ENCODE measurements around the gene PBX2.

Gene PBX2

DNA sequence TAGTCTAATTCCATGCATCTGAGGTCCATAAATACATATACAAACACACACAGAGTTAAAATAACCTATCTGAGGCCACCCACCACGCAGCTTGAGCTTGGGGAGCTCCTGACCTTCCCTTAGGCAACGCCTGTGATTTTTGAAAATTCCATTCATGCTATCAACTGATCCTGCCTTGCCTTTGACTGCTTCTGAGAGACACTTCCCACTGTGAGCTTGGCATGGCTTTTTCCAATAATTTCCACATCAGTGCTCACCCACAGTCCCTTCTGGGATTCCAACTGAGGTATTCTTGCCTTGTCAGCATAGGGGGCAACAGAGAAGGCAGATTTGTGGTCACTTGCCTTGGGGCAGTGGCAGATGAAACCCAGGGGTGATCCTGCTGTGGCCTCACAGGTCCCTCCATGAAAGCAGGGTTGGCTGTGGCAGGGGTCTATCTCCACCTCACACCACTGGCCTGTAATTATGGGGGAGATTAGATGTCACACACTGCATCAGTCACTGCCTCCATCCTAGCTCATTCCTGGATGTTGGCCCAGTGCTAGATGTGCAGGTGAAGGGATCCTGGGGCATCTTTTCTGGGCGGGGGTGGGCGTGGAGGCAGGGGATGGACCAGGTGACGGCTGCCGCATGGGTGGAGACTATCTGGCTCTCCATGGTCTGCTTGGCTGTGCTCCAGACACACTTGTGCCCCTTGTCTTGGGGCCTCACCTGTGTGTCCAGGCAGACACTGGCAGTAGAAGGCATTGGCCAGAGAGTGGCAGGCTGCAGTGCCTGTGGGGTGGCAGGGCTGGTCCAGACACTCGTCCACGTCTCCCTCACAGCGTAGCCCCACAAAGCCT, 13.6 kb upstream of the PBX2 start:
- Histone ChIP-seq H3K27ac (no peak overlapping the region), H3K4me2 (no peak overlapping the region), H3K9me3 (no peaks in the 10 kb centered on the region), H3K36me3 (no peaks in the 10 kb centered on the region), H4K20me1 (no peaks in the 10 kb centered on the region), H3K27me3 (no peaks in the 10 kb centered on the region), H3K4me3 (no peak overlapping the region), H3K9ac (no peak overlapping the region), H3K4me1 (no peaks in the 10 kb centered on the region)
- TF ChIP-seq Cebpa-rat (IDR thresholded peaks at IDR 0.05), result no peak

DNA sequence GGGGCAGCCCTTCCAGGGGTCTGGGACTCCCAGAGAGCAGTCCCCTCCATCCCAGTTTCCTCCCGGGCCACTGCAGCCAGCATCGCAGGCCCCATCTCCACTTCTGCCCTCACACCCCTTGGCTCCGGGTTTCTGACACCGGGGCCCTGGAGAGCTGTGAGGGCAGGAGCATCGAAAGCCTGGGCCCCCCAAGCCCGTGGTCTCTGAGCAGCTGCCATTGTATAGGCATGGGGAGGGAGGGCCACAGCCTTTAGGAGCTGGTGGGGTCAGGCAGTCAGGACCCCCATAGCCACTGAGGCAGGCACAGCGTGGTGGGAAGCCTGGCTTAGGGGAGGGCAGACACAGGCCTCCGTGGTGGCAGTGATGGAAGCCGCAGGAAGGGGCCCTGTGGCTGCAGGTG, 12.2 kb upstream of the PBX2 start:
- Histone ChIP-seq H3K27me3 (no peaks in the 10 kb centered on the region), H3K36me3 (no peaks in the 10 kb centered on the region), H3K9ac (no peak overlapping the region), H4K20me1 (no peaks in the 10 kb centered on the region), H3K4me3 (no peak overlapping the region), H3K27ac (no peak overlapping the region), H3K4me1 (peaks cover 4% of the 10 kb centered on the region), H3K4me2 (no peak overlapping the region), H3K9me3 (no peaks in the 10 kb centered on the region)
- TF ChIP-seq Cebpa-rat (IDR thresholded peaks at IDR 0.05), result no peak

DNA sequence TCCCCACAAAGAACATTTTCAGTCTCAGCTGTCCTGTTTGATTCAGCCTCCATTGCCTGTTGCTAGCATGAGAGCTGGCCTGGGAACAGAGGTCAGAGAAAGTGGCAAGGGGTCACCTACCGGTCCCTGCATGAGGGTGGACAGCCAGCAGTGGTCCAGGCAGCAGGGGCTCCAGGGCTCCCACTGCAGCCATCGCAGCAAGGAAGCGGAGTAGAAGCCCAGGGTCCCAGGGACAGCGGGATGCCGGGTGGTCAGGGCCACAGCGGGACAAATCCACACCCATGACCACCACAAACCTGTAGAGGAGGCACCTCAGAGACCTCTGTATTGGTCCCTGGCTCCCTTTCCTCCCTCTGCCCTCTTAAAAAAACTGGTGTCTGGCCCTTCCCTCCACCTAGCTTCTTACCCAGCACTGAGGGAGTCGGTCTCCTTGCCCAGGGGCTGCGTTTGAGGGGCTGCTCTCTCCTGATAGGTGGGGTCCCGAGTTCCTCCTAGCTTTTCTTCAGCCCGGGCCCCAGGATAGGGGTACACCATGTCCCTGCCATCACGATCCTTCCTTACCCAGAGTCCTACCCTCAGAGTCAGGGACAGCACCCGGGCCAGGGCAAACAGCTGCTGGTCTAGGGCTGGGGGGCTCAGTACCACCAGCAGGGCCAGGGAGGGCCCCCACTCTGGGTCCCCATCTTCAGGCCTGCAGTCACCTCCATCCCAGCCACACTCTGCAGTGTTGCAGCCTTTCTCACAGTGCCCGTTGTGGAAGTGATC, 10.9 kb upstream of the PBX2 start:
- H3K36me3 ChIP-seq, result no peaks in the 10 kb centered on the region

DNA sequence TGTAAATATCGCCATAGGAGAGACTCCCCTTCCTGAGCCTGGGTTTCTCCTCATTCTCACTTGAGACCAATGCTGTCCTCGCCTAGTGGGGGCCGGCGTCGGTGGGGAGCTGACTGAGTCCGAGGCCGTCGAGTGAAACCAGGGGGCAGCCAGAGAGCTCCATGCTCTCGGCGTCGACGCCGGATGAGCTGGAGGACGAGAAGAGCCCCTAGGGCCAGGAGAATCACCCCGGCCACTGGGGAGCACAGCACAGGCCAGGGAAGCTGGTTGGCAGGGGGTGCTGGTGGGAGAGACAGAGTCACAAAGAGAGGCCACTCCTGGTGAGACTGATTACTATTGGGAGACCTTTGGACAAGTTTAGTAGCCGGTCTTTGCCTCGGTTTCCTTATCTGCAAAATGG, 8.9 kb upstream of the PBX2 start:
- Histone ChIP-seq H3K4me1 (peaks cover 29% of the 10 kb centered on the region), H3K4me3 (no peak overlapping the region)

More for the DNA sequence above, 10.9 kb upstream of the PBX2 start:
- no peak for TF ChIP-seq Cebpa-rat (IDR thresholded peaks at IDR 0.05)
- no peak overlapping the region for H3K4me2 ChIP-seq
- no peak overlapping the region for H3K4me3 ChIP-seq
- peaks cover 14% of the 10 kb centered on the region for H3K4me1 ChIP-seq
- H4K20me1 ChIP-seq, result no peaks in the 10 kb centered on the region
- no peak overlapping the region for H3K27ac ChIP-seq
- H3K9me3 ChIP-seq, result no peaks in the 10 kb centered on the region
- H3K27me3 ChIP-seq, result no peaks in the 10 kb centered on the region
- 0 out of 2 replicates have a peak overlapping the region, but pooled peaks have one; percentile 19 for H3K9ac ChIP-seq

DNA sequence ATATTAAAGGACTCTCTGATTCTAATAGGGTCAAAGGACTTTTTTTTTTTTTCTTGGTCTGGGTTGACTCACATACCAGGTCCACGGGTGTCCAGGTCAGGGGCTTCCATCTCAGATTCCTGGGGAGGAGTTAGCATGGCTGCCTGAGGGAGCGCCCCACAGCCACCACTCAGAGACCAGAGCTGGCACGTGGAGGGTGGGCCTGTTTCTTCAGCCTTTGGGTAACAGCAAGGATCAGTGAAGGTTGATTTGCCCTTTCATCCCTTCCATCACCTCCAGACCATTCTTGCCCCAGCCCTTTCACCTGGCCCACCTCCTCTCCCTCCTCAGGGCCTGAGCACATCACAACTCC, 8.3 kb upstream of the PBX2 start:
- Histone ChIP-seq H3K9me3 (no peaks in the 10 kb centered on the region), H3K4me2 (no peak overlapping the region), H3K9ac (no peak overlapping the region), H3K4me3 (no peak overlapping the region), H3K36me3 (no peaks in the 10 kb centered on the region), H4K20me1 (no peaks in the 10 kb centered on the region), H3K27me3 (no peaks in the 10 kb centered on the region), H3K4me1 (peaks cover 34% of the 10 kb centered on the region), H3K27ac (no peak overlapping the region)
- TF ChIP-seq Cebpa-rat (IDR thresholded peaks at IDR 0.05), result no peak

More for the DNA sequence above, 8.9 kb upstream of the PBX2 start:
- Histone ChIP-seq H4K20me1 (no peaks in the 10 kb centered on the region), H3K27me3 (no peaks in the 10 kb centered on the region), H3K36me3 (no peaks in the 10 kb centered on the region), H3K9me3 (no peaks in the 10 kb centered on the region), H3K9ac (no peak overlapping the region), H3K27ac (no peak overlapping the region), H3K4me2 (no peak overlapping the region)
- no peak for TF ChIP-seq Cebpa-rat (IDR thresholded peaks at IDR 0.05)

DNA sequence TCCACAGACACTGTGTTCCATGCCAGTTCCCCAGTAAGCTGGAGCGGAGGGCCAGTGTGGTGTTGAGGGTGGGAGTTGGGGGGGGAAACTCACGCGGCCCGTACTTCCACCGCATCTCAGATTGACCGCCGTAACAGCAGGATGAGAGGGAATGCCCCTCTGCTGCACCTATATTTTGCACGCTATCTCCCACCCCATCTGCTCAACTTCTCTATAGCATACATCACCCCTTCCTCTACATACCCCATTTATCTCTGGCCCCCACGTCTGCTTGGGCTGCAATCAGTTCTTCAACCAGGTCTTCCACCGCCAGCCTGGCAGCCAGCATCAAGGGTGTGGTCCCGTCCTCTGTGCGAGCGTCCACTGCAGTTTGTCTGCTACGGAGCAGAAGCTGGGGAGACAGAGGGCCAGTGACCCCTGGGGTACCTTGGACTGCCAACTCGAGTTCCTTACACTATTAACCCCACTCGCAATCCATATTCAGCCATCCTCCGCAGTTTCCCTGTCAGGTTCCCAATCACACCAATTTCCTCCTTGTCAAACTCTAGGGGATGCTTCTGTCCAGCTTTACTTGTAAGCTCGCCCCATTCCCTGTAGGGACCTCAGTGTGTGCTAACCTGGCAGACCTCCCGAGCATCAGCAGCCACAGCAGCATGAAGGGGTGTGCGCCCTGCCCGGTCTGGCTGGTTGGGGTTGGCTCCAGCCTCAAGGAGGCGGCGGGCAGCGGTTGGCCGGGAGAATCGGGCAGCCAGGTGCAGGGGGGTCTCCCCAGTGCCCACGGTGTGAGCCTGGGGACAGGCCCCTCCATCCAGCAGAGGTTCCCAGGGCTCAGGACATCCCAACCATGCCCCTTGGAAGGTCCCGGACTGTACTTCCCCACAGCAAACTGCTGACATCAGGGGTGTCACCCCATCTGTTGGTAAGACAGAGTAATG, 6.9 kb upstream of the PBX2 start:
- Histone ChIP-seq H3K27ac (peak overlapping the region; percentile 86), H3K4me1 (peaks cover 45% of the 10 kb centered on the region), H4K20me1 (no peaks in the 10 kb centered on the region), H3K4me3 (peak overlapping the region; percentile 72), H3K27me3 (no peaks in the 10 kb centered on the region), H3K9ac (peak overlapping the region; percentile 84), H3K4me2 (peak overlapping the region; percentile 97), H3K36me3 (no peaks in the 10 kb centered on the region), H3K9me3 (no peaks in the 10 kb centered on the region)
- TF ChIP-seq Cebpa-rat (IDR thresholded peaks at IDR 0.05), result no peak

DNA sequence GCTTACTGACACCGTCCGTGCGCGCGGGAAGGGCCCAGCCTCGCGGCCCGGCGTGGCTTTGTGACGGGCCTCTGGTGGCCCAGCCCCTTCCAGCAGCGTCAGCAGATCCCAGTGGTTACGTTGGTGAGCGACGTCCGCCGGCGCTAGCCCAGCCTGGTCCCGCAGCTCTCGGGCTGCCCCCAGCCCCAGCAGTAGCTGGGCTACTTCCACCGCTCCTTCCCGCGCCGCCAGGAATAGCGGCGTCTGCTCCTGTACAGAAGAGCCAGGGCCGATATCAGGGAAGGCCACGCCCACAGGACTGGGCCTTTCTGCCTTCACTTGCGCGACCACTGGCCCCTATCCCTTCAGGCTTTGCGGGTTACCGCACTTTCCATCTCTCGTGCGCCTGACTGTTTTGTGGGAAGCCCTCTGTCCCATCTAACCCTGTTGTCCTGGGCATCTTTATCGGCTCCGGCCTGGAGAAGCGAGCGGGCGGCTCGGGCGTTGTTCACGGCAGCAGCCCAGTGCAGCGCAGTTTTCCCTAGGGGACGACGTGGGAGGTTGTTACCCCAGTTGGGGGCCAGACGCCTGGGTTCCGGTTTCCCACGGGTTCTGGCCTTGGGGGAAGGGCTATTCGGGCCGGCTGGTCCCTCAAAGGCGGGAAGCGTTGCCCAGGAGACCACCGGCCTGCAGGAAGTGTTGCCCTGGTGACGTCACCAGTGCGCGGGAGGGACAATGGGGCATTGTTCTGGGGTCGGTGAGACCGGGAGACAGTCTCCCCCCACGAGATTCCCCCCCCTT, 6.1 kb upstream of the PBX2 start:
- no peak for TF ChIP-seq Cebpa-rat (IDR thresholded peaks at IDR 0.05)
- Histone ChIP-seq H3K27me3 (no peaks in the 10 kb centered on the region), H3K4me2 (peak overlapping the region; percentile 97), H3K27ac (peak overlapping the region; percentile 86), H3K36me3 (no peaks in the 10 kb centered on the region), H3K9ac (peak overlapping the region; percentile 84), H4K20me1 (no peaks in the 10 kb centered on the region), H3K4me3 (peak overlapping the region; percentile 72), H3K4me1 (peaks cover 54% of the 10 kb centered on the region), H3K9me3 (no peaks in the 10 kb centered on the region)

DNA sequence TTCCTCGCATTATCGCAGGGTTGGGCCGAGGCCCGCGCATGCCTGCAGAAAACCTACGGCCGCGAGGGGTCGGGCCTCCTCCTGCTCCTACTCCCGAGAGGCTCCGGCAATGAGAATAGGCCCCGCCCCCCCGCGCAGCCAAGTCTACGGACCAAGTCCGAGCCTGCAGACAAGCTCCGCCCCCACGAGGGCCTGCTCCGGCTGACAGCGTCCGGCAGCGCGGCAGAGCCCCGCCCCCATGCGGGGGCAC, 5.6 kb upstream of the PBX2 start:
- Histone ChIP-seq H3K9ac (peak overlapping the region; percentile 84), H4K20me1 (no peaks in the 10 kb centered on the region), H3K27me3 (no peaks in the 10 kb centered on the region), H3K36me3 (no peaks in the 10 kb centered on the region), H3K4me3 (peak overlapping the region; percentile 72), H3K9me3 (no peaks in the 10 kb centered on the region), H3K4me2 (peak overlapping the region; percentile 99), H3K4me1 (peaks cover 58% of the 10 kb centered on the region), H3K27ac (peak overlapping the region; percentile 86; the same call in 1 of the 2 replicates)
- TF ChIP-seq Cebpa-rat (IDR thresholded peaks at IDR 0.05), result no peak
